GM18526 (cell line): ENCODE measurements around the gene ANO1.

Source experiments
- POLR2A ChIP-seq: IDR thresholded peaks from 3 replicates; pipeline ENCODE4 v1.6.1; 2011; ENCODE audit not compliant: insufficient read length; ENCODE audit errors: extremely low read depth

ANO1 gene

GRCh38 chr11:70098936-70099335 lies 20.8 kb downstream of the ANO1 start:
- no peak for TF ChIP-seq POLR2A

- no peak for TF ChIP-seq POLR2A
Observed at GRCh38 chr11:70099578-70100279, 21.6 kb downstream of the ANO1 start.

- TF ChIP-seq POLR2A, result no peak
Observed at GRCh38 chr11:70100280-70100603, 22.1 kb downstream of the ANO1 start.

GRCh38 chr11:70100791-70101190 lies 22.7 kb downstream of the ANO1 start:
- no peak for TF ChIP-seq POLR2A

GRCh38 chr11:70103256-70103975 lies 25.3 kb downstream of the ANO1 start:
- TF ChIP-seq POLR2A, result no peak

DNA sequence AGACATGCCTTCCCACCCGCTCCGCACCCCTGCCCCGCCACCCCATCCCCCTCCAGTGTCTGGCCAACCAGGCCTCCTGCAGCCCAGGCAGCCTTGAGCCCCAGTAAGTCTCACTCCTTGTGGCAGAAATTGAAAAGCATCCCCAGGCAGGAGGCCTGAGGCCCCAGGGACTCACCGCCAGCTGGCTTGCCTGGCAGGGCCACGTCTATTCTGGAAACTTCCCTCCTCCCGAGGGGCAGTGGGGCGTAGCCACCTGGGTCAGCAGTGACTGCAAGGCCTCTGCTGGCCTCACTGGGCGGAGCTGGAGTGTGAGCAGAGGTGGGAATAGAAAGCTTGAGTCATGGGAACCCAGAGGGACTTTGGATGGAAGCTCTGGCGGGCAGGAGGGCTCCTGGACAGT lies 26.3 kb downstream of the ANO1 start:
- TF ChIP-seq POLR2A, result no peak

GRCh38 chr11:70104961-70105360 lies 26.8 kb downstream of the ANO1 start:
- no peak for TF ChIP-seq POLR2A

GRCh38 chr11:70105369-70105754 lies 27.2 kb downstream of the ANO1 start:
- TF ChIP-seq POLR2A, result no peak

DNA sequence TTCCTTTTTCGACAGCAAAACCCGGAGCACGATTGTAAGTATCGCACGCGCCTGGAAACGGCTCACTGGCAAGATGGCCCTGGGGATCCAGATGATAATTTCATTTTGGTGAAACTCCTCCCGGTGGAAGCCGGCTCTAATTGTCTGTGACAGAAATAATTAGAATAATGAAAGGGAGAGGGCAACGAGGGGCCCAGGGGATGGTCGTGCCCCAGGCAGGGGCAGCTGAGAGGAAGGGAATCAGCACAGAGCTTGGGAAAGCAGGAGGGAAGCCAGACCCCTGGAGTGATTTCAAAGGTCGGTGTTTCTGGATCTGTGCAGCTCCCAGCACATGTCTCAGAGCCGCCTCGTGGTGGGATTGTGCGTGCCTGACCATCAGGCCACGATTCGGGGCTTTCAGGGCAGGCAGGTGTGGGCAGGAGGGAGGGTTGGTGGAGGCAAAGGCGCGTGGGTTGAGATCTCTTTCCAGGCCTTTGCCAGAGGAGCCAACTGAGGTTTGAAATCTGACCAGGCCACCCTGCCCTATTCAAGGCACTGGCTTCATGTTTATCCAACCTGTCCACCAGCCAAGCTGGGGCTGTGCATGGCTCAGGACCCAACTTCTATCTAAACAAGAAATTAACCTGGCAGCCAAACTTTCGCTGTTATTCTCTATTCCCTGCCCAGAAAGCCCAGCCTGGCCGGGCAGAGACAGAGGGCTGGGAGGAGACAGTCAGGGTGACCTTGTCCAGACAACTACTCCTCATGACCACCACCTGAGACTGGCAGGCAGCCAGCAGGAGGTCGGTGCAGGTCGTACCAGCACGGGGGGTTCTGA lies 27.8 kb downstream of the ANO1 start:
- no peak for TF ChIP-seq POLR2A

DNA sequence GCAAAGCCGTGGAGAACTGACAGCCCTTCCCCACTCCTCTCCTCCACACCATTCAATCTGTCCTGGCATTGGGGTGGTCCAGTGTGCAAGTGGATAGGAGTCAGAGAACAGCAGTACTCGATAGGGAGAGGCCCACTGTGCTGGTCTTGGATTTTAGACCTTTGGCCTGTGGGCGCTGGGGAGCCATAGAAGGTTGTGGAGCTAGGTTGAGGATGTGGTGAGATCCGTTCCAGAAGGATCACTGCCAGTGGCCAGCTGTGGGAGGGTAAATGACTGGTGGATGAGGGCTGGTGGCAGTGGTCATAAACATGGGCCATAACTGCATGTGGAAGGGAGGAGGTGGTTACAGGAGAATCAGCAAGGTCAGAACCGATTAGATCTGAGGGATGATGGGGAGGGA lies 28.6 kb downstream of the ANO1 start:
- TF ChIP-seq POLR2A, result no peak

DNA sequence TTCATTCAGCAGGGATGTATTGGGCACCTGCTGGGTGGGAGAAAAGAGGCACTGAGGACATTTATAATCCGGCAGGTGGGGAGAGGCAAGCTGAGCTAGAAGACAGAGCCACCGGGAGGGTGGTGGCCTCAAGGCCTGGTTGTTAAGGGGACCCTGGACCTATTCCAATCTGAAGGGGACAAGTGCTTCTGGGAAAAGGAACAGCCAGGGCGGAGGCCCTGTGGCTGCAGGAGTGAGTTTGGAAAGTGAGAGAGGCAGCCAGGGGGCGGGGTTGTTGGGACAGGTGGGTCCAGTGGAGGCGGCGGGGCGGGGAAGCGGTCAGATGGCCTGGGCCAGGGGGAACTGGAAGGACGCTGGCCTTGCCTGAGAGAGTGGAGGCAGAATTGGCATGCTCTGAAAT lies 29.1 kb downstream of the ANO1 start:
- TF ChIP-seq POLR2A, result no peak

DNA sequence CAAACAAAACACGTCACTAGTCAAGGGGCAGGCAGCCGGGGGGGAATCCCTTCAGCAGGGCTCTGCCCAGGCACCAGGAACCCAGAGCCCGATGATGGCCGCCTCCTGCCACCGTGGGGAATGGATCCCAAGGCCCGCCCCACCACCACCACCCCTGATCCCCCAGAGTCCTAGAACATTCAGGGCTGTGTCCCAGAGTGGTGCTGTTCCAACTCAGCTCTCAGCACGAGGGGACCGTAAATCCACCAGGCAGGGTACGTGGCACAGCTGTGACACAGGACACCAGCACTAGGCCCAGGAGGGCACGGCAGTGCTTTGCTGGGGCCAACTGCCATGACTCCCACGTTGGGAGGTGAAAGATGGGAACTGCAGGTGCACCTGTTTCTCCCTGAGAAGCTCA lies 29.6 kb downstream of the ANO1 start:
- TF ChIP-seq POLR2A, result no peak

DNA sequence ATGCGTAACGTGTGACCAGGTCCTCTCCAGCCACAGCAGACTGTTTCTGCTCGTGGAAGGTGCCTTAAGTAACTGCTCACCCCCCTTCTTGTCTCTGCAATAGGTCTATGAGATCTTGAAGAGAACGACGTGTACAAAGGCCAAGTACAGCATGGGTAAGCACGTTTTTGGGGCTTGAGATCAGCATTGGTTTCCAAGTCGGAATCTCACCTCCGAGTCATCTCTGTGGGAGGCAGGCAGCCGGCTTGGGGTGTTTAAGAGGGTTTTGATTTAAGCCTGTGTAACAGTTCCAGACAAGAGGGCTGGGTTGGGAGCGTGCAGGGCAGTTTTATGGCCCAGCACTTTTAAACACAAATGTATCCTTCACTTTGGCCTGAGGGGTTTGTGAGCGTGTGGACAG lies 30.1 kb downstream of the ANO1 start:
- TF ChIP-seq POLR2A, result no peak

- no peak for TF ChIP-seq POLR2A
Observed at GRCh38 chr11:70109006-70109405, 30.9 kb downstream of the ANO1 start.

- TF ChIP-seq POLR2A, result no peak
Observed at GRCh38 chr11:70109903-70110302, 31.8 kb downstream of the ANO1 start.

GRCh38 chr11:70110538-70111055 lies 32.5 kb downstream of the ANO1 start:
- no peak for TF ChIP-seq POLR2A

GRCh38 chr11:70111269-70112016 lies 33.3 kb downstream of the ANO1 start:
- no peak for TF ChIP-seq POLR2A
